ENCODE data around the gene PES1. TPM values are rescaled to one million over a fixed set of nuclear protein-coding genes. Genes with fewer than 3 reads are reported as not detected.
A peak's percentile ranks its signal among the peaks of the same experiment; 100 is the strongest.

PES1 gene
- total RNA-seq, 1 donor from 2014 or later = 68.2 TPM

DNA sequence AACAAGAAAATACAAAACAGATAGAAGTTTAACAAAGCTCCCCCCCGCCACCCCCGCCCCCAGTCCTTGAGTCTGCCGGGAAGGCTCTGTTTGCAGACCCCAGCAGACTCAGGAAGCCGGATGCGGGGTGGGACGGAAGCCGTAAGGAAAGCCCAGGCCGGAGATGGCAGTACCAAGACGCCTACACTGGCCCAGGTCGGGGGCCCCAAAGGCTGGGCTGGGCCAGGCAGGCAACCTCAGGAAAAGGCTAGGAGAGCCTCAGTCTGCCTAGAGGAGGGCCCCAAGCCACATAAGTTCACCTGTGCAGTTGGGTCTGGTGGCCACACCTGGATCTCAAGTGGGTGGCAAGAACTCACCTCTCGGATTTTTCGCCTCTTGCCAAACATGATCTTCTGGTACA is 13.2 kb downstream of the PES1 start:
- Mint-ChIP-seq H3K36me3 (peaks cover 23% of the 10 kb centered on the region), H3K4me1 (peaks cover 2% of the 10 kb centered on the region), H3K27me3 (ENCODE audit: low read depth) (peaks cover 7% of the 10 kb centered on the region), H3K4me3 (no peak overlapping the region), H3K9me3 (no peaks in the 10 kb centered on the region), H3K27ac (no peak overlapping the region)
- TF ChIP-seq, protein P1, sequence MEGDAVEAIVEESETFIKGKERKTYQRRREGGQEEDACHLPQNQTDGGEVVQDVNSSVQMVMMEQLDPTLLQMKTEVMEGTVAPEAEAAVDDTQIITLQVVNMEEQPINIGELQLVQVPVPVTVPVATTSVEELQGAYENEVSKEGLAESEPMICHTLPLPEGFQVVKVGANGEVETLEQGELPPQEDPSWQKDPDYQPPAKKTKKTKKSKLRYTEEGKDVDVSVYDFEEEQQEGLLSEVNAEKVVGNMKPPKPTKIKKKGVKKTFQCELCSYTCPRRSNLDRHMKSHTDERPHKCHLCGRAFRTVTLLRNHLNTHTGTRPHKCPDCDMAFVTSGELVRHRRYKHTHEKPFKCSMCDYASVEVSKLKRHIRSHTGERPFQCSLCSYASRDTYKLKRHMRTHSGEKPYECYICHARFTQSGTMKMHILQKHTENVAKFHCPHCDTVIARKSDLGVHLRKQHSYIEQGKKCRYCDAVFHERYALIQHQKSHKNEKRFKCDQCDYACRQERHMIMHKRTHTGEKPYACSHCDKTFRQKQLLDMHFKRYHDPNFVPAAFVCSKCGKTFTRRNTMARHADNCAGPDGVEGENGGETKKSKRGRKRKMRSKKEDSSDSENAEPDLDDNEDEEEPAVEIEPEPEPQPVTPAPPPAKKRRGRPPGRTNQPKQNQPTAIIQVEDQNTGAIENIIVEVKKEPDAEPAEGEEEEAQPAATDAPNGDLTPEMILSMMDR (IDR thresholded peaks at IDR 0.05; ENCODE audit: unreplicated experiment) = no peak
- no peak for DNase-seq (ENCODE audit: low spot score in 2 of 2, unreplicated experiment in 2 of 2)

DNA sequence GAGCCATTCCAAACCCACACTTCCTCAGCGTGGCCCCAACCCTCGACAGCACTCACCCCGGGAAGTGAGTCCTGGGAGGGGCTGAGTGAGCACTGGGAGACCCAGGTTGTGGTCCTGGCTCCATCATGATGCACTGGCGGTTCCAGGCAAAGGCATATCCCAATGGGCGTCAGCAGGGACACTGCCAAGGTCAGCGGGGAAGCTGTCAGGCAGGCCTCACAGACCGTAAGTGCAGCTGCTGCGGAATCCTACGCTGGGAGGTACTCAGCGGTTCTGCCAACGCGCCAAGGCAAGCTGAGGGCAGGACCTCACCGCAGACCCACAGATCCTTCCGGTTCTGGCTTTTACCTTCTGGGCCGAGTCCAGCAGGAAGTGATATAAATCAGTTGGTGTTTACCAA is 15.9 kb downstream of the PES1 start:
- Mint-ChIP-seq H3K4me3 (peak overlapping the region; percentile 68), H3K27me3 (ENCODE audit: low read depth) (peaks cover 29% of the 10 kb centered on the region), H3K4me1 (peaks cover 2% of the 10 kb centered on the region), H3K27ac (no peak overlapping the region), H3K9me3 (no peaks in the 10 kb centered on the region), H3K36me3 (peaks cover 23% of the 10 kb centered on the region)
- DNase-seq (ENCODE audit: low spot score in 2 of 2, unreplicated experiment in 2 of 2) = no peak
- TF ChIP-seq, protein P1 (IDR thresholded peaks at IDR 0.05; ENCODE audit: unreplicated experiment) = no peak

DNA sequence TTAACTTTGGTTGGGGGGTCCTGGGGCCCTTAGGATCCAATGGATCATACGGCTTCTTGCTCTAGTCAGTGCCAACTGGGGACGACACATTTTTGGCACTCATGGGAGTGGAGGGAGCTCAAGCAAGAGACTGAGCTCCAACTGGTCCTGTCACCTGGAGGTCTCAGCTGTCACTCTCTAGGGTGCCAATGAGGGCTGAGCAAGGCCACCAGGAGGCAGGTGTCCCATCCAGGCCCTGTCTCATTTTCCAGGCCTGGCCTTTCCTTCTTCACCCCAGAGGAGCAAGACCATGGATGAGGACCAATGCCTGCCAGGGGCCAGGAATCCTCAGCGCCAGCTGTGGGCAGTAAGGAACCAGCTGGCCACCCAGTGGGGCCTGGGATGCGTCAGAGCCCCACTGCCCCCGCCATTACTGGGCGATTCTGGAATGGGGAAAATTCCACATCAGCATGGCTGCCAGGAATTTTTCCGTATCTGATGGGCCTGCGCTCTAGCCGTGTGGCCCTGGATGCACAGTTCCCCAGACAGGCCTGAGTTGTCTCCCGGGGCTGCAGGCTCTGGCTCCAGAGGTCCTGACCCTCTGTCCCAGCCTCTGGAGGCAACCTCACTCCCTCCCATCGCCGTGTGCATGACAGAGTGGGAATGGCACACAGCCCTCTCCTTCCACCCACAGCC is 16.6 kb downstream of the PES1 start:
- DNase-seq (ENCODE audit: low spot score in 2 of 2, unreplicated experiment in 2 of 2) = no peak
- TF ChIP-seq, protein P1 (IDR thresholded peaks at IDR 0.05; ENCODE audit: unreplicated experiment) = no peak
- Mint-ChIP-seq H3K27me3 (ENCODE audit: low read depth) (peaks cover 32% of the 10 kb centered on the region), H3K4me1 (peaks cover 2% of the 10 kb centered on the region), H3K27ac (no peak overlapping the region), H3K36me3 (peaks cover 22% of the 10 kb centered on the region), H3K9me3 (no peaks in the 10 kb centered on the region), H3K4me3 (peak overlapping the region; percentile 68)

DNA sequence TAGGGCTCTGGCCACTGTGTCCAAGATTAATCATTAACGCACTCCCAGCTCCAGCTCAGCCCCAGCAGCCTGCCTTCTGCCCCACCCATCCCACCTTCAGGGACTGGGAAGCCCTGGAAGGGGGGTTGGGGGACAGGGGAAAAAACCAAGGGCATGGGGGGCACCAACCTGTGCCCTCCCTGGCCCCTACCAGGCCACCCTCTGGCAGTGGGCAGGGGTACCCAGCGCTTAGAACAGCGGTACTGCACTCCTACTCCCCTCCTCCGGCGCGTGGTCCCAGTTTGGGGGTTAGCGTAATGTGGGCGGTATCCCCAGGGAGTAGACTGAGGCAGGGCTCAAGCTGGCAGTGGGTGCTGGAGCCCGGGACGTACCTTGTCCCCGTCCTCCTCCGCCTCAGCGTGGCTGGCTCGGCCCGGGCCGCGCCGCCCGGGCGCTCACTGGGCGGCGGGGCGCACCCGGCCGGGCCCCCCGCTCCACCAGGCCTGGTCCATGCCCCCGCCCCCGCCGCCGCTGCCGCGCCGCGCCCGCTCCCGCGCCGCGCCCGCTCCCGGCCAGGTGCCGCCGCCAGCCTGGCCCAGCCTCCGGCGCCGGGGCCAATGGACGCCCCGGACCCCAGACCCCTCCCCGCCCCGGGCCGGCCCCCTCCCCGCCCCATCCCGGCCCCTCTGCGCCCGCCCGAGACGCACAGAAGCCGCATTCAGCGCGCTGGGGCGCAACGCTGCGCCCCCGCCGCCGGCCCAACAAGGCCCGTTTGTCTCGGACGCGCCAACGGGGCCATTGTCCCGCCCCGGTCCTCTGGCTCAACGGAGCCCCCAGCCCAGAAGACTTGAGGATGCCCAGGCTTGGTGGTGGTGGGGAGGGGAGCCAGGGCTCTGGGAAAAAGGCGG is 17.4 kb downstream of the PES1 start, which contains the start of gene GAL3ST1:
TSS of gene GAL3ST1 (minus strand) at position 571 of the 887 bp plus-strand sequence. CDS start 17,273 bp downstream, outside the sequence.
- Mint-ChIP-seq H3K27ac (no peak within 1 kb of the TSS), H3K4me1 (peaks cover 2% of the 10 kb centered on the region), H3K9me3 (no peaks in the 10 kb centered on the region), H3K27me3 (ENCODE audit: low read depth) (peaks cover 39% of the 10 kb centered on the region), H3K4me3 (peak within 1 kb of the TSS; percentile 68), H3K36me3 (peaks cover 15% of the 10 kb centered on the region)
- no peak for DNase-seq (ENCODE audit: low spot score in 2 of 2, unreplicated experiment in 2 of 2)
- TF ChIP-seq, protein P1 (IDR thresholded peaks at IDR 0.05; ENCODE audit: unreplicated experiment) = no peak

DNA sequence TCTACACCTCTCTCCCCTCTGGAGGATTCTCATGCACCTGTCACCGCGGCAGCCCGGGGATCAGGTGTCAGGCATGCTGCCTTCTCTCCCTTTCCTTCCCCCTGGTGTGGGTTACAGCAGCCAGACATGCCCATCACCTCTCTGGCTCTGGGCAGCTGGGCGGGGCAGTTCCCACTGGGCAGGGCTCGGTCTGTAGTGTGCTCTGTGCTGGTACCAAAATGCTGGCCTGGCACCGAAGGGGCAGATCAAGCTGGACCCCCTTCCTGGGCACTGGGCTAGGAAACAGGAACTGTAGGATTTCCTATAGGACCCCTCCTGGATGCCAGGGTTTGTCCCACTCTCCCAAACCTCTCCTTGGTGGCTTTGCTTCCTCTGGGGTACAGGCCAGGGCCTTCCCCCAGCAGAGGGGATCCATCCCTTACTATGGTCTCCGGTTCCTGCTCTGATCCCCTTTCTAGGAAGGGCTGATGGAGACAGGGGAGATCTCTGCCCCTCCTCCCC is 18.1 kb downstream of the PES1 start:
- H3K27me3 Mint-ChIP-seq (ENCODE audit: low read depth) = peaks cover 43% of the 10 kb centered on the region
- peak overlapping the region; percentile 31 for H3K4me3 Mint-ChIP-seq
- H3K27ac Mint-ChIP-seq = no peak overlapping the region
- H3K4me1 Mint-ChIP-seq = peaks cover 2% of the 10 kb centered on the region
- TF ChIP-seq, protein P1 (IDR thresholded peaks at IDR 0.05; ENCODE audit: unreplicated experiment) = no peak
- H3K36me3 Mint-ChIP-seq = peaks cover 8% of the 10 kb centered on the region
- H3K9me3 Mint-ChIP-seq = no peaks in the 10 kb centered on the region
- DNase-seq (ENCODE audit: low spot score in 2 of 2, unreplicated experiment in 2 of 2) = no peak
